Measurements from ENCODE around the gene NOL4L.

Gene NOL4L

DNA sequence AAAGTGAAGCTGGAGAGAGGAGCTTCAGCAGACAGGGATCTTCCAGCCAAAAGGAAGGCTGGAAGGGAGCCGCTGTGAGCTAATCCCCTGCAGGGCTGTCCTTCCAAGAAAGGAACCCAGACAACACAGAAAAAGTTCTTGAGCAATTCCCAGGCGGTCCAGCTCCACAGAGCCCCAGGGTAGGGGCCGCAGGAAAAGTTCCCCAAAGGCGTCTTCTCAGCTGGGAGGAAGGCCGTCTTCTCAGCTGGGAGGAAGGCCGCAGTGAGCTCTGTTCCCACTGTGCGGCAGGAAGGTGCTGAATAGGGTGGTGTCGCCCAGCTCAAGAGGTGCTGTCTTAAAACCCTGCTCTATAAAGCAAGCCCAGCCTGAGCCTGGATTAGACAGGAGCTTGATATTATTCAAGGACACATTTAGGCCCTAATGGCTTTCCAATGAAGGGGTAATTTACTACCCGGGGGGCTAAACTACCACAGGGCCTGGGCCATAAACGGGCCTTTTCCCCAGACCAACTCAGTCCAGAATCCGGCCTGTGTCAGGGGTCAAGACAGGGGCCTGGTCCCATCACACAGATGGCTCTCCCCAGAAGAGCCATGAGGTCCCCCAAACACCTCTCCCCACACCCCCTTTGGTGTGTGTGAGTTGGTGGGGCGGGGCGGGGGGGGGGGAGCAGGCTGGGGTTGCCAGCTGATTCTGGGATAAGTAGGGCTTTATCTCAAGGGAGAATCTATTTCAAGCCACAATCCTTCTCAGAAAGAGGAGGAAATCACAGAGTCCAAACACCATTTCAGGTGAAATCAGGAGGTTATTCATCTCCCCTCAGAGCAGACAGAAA lies 103.6 kb downstream of the NOL4L start:
- DNase-seq, result no peak

GRCh38 chr20:32480371-32481241 lies 104.5 kb downstream of the NOL4L start:
- DNase-seq, result no peak

GRCh38 chr20:32479697-32480171 lies 105.4 kb downstream of the NOL4L start:
- no peak for DNase-seq

DNA sequence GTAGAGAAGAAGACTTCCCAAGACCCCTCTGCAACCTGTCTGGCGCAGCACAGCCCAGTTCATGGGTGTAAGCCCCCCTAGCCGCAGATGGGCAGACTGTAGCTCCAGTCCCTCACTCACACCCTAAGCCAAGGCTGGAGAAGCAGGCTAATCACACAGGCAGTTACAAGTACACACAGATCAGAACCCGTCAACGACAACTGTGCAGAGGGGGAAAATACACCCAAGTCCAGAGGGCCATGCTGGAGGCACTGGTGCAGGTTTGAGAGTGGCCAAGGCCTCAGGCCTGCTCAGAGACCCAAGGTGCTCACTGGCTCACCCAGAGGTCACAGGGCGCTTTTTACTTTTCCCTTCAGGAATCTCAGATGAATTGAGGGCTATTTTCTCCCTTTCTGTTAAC lies 106.1 kb downstream of the NOL4L start:
- no peak for DNase-seq

DNA sequence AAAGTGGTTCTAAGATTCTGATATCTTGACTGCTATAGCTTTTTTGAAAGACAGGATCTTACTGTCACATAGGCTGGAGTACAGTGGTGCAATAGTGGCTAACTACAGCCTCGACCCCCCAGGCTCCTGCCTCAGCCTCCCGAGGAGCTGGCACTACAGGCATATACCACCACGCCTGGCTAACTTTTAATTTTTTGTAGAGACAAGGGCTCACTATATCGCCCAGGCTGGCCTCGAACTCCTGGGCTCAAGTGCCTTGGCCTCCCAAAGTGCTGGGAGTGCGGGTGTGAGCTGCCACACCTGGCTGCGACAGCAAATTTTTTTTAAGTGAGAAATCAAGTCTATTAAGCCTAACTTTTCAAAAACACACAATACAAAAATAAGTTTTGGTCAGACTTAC lies 106.6 kb downstream of the NOL4L start:
- no peak for DNase-seq

- no peak for DNase-seq
Observed at GRCh38 chr20:32477594-32478512, 107.3 kb downstream of the NOL4L start.

DNA sequence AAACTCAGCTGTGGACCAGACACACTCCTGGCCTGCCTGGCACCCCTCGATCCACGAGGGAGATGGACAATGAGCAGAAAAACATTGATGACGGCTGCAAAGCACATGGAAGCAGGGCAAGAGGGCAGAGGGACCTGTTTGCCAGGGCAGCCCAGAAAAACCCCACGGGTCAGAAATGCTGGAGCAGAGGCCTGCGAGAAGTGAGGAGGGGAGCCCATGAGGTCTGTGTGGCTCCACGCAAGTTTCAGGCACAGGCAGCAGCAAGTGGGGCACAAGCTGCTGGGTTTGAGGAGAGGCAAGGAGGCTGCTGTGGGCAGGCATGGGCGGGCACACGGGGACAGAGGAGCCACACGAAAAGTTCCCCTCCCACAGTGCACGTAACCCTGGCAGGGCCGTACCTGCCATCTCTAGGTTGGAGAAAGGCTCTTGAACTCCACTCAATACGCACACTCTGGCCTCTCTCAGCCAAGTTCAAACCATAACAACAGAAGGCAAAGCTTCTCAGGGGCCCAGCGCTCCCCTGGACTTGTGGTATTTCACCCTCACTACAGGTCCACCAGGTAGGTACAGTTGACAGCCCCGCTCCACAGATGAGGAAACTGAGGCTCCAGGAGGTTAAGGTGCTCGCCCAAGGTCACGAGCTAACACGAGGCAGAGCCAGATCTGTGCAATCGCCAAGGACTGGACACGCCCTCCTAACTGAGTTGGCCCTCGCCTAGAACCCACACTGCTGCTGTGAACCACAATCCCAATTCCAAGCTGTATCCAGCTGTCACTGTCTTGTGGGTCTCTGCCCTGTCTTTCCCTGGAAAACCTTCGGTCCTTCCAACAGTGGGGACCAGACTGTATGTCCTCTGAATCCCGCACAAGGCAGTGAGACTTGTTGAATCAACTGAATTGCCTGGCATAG lies 108.2 kb downstream of the NOL4L start:
- DNase-seq, result no peak

DNA sequence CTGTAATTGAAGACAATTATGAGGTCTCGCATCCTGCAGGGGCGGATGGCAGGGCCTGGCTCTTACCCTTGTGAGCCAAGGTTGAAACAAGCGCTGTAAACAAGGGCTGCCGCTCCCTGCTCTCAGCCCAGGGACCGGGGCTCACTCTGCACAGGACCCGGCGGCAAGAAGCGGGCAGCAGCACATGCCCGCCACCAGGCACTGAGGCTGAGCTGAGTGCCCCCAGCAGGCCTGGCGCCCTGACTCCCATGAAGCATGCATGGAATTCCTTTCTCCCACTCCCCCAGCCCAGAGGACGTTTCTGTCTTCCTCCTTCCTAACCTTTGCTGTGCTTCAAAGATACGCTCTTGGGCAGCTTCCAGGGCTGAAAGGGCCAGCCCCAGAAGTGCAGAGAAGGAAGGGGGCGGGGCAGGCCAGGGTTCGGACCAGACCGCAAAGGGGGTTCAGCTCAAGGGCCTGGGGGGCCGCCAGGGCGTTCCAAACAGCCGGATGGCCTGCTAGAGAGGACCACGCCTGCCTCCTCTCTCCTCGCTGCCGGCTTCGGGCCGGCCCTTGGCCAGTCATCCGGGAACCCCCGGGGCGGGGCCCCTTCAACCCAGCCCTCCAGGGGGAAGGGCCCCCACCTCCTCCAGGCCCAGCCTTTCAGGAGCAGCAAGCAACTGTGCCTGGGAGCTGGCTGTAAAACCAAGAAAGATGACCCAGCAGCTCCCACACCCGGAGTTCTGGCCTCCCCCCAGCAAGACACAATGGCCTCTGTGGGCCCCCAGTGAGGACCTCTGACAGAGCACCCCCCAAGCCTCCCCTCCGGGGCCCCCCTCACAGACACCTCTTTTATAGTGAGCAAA lies 109.9 kb downstream of the NOL4L start:
- DNase-seq, result peak in 1 of 2 donors; percentile 65

GRCh38 chr20:32474717-32474966 lies 110.5 kb downstream of the NOL4L start:
- DNase-seq, result no peak

DNA sequence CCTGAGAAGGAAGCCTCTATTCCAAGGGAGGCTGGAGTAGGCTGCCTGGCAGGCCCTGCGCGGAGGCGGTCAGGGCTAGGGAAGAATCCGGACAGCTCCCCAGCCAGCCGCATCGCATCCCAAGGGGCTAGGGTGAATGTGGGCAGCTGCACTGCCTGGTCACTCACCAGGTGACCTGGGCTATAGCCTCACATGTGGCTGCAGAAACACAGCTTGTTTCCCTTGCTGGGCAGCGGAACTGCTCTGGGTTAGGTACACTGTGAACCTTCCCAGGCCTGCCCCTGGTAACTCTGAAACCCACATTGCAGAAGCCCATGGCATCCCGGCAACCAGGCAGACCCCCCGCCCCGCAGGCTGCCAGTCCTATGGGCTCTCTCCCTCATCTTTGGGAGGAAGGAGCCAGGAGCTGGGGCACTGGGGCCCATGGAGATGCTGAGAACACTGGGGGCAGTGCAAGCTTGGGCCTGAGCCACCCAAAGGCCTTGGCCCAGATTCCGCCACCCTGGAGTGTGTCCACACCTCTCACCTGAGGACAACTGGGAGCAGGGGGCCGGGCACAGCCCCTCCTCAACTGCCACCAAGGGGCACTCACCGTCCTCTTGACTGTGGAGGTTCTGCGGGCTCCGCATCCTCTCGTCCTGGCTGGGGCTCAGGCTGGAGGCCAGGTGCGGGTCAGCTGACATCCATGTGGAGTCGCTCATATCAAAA lies 111.0 kb downstream of the NOL4L start:
- DNase-seq, result no peak

GRCh38 chr20:32473231-32474008 lies 111.7 kb downstream of the NOL4L start:
- DNase-seq, result no peak

DNA sequence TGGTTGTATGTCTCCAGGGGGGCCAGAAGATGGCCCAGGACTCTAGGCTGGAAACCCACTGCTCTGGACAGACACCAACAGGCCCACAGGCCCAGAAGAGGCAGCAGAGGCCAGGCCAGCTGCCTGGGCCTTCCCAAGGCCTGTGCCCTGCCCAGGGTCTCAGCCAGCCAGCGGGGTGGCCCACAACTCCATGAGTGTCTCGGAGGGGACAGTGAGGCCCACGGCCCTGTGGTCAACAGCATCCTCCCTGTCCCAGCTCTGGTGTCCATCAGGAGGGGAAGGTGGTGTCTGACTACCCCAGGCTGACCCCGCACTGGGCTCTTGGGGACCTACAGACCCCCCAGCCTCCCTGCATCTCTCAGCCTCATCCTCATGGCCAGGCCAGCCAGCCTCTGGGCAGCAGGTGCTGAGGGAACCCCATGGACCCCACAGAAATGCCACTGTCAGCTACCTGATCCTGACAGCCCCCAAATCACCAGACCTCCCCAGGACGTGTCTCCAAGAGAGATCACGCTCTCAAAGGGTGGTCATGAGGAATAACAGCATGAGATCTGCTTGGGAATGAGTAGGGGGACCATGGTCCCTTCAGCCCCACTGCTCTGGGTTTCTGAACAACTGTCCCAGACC lies 112.4 kb downstream of the NOL4L start:
- no peak for DNase-seq

DNA sequence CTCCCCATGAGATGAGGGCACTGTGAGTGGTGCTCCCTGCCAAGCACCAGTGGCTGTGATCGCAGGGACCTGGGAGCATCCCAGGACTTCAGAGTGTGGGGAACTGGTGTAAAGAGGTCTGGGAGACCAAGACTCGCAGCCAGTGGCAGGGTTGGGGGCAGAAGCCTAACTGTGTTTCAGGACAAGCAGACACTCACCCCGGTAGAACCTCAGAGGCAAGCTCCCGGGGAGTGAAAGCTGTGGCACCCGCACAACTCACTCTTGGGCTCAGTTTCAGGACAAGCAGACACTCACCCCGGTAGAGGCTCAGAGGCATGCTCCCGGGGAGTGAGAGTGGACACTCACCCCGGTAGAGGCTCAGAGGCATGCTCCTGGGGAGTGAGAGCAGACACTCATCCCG lies 114.2 kb downstream of the NOL4L start:
- DNase-seq, result no peak

DNA sequence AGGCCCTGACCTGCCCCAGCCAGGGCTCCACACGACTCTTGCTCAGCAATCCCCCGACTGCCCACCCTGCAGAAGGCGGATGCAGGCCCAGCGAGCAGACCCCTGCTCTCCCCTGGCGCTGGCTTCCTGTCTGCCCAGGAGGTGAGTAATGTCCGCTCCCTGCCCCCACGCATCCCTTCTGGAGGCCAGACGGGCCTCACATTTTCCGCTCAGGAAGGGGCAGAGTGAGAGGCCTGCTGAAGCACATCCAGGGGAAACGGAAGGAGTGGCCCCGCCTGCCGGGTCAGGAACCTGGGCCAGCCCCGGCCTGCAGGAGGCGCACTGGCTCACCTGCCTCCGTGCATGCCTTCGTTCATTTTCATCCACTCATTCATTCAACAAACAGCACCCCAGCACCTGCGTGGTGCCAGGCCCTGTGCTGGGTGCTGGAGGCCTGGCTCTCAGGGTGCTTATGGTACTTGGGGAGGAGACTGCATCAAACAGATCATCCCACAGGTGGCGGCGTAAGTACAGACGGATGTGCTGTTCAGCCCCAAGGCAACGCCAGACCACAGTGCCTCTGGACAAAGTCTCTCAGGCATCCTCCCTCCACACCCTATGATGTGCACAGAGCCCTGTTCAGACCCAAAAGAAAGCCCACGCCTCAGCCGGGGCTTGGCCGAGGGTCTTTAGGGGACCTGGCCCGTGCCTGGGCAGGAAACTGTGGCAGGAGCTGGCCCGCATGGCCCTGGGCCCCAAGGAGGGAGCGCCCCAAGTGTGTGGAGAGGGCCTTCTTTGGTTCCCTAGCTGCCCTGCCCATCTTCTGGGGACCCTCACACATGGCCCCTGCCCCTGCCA lies 114.9 kb downstream of the NOL4L start:
- no peak for DNase-seq

- DNase-seq, result no peak
Observed at GRCh38 chr20:32468860-32469259, 116.3 kb downstream of the NOL4L start.

DNA sequence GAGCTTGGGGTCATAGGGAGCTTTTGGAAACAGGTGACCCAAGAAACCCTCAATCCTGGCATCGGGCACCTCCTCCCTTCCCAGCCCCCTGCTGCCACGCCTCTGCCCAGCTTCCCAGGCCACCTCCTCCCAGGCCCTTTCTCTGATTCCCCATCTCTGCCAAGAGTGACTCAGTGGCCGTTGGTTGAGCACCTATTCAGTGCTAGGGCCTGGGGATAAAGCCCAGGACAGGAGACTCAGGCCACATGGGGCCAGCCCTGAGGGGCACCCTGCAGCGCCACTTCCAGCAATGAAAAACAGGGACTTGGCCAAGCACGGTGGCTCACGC lies 116.9 kb downstream of the NOL4L start:
- DNase-seq, result no peak

GRCh38 chr20:32467506-32468312 lies 117.4 kb downstream of the NOL4L start:
- DNase-seq, result no peak

Measured in hippocampal formation (tissue), 2 donors.